NB4 (cell line): ENCODE results near the gene DYRK4.

Source experiments
- DNase-seq: peaks from one replicate; pipeline ENCODE4 v3.0.0; 2010; ENCODE audit warnings: low read depth
- H3K4me3 ChIP-seq: one replicate; pipeline ENCODE4 v1.5.1; 2011; ENCODE audit warnings: mild to moderate bottlenecking, low read depth, low read length, moderate library complexity
- CTCF ChIP-seq: IDR thresholded peaks from one replicate; pipeline ENCODE4 v1.5.1; 2012; ENCODE audit warnings: low read depth, low read length
- MYC ChIP-seq: IDR thresholded peaks from 2 replicates; pipeline ENCODE4 v1.6.1; 2011; ENCODE audit warnings: low read depth, low read length
- POLR2A ChIP-seq: IDR thresholded peaks from 2 replicates; pipeline ENCODE4 v1.6.1; 2011; ENCODE audit warnings: mild to moderate bottlenecking; ENCODE audit not compliant: insufficient read length; ENCODE audit errors: extremely low read depth
- TF ChIP-seq, protein P1 (sequence below): IDR thresholded peaks from 2 replicates; pipeline ENCODE4 v1.6.1; 2011; ENCODE audit warnings: low read depth, low read length

DYRK4 gene

DNA sequence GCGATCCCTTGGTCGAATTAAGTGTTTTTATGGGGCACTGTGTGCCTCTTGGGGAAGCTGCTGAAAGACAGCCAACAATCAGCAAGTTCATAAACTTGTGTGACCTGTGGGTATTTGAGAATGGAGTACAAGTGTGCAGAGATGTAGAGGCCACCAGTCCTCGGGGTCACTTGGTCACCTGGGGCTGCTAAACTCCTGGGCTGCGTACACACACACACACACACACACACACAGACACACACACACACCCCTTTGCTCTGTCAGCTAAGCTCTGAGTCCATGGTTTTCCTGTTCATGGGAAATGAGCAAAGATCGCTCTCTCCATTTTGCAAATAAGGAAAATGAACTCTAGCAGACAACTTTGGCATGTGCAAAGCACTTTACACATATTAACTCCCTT is 24.5 kb downstream of the DYRK4 start:
- TF ChIP-seq MYC (no peak), POLR2A (no peak), CTCF (no peak)
- TF ChIP-seq, protein P1, sequence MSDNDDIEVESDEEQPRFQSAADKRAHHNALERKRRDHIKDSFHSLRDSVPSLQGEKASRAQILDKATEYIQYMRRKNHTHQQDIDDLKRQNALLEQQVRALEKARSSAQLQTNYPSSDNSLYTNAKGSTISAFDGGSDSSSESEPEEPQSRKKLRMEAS = no peak
- no peak for DNase-seq
- H3K4me3 ChIP-seq = no peak overlapping the region

GRCh38 chr12:4587108-4587507 is 25.1 kb downstream of the DYRK4 start:
- TF ChIP-seq CTCF = no peak
- TF ChIP-seq, protein P1 = no peak
- DNase-seq = no peak
- H3K4me3 ChIP-seq = no peak overlapping the region

- TF ChIP-seq POLR2A (no peak), CTCF (no peak), MYC (no peak)
- TF ChIP-seq, protein P1 = no peak
- no peak overlapping the region for H3K4me3 ChIP-seq
- DNase-seq = no peak
Observed at GRCh38 chr12:4588916-4589315, 26.9 kb downstream of the DYRK4 start.

GRCh38 chr12:4589941-4590340 is 27.9 kb downstream of the DYRK4 start:
- H3K4me3 ChIP-seq = no peak overlapping the region
- TF ChIP-seq MYC (no peak), CTCF (no peak), POLR2A (no peak)
- TF ChIP-seq, protein P1 = no peak
- no peak for DNase-seq

DNA sequence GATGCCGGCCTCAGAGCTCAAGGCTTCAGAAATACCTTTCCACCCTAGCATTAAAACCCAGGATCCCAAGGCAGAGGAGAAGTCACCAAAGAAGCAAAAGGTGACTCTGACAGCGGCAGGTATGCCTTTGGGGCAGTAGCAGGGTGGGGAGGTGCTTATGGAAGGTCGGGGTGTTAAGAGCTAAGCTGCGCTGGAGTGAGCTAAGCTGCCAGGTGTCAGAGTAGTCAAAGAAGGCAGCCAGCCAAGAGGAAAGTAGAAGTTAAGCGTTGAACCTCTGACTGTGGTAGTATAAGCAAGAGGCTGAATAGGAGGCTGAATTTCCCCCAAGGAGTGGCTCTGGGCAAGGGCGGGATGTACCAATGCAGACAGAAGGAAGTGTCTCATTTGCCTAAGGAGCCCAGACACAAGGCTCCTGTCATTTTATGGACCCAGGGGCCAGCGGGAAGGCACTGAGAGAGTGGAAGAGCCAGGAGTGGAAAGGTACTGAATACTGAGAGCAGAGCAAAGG is 29.2 kb downstream of the DYRK4 start:
- TF ChIP-seq MYC (no peak), POLR2A (no peak), CTCF (no peak)
- TF ChIP-seq, protein P1 = no peak
- no peak overlapping the region for H3K4me3 ChIP-seq
- DNase-seq = no peak

GRCh38 chr12:4595881-4596280 is 33.9 kb downstream of the DYRK4 start:
- no peak for DNase-seq
- TF ChIP-seq POLR2A (no peak), CTCF (no peak), MYC (no peak)
- TF ChIP-seq, protein P1 = no peak
- no peak overlapping the region for H3K4me3 ChIP-seq
